SK-MEL-5 (cell line): ENCODE data around the gene HOXB8. TPM values are rescaled to one million over a fixed set of nuclear protein-coding genes. Genes with fewer than 3 reads are reported as not detected.

Experiments
- DNase-seq: peaks from one replicate; pipeline ENCODE4 v3.0.0-alpha.2; 2016; ENCODE audit warnings: low read depth, low spot score
- in situ Hi-C: cut with HindIII; loops from 2 replicates; pipeline ENCODE4 v1.10.0; 2016; ENCODE audit warnings: low sequenced_read_pairs, high pct_unique_total_duplicates, low pct_unique_long_range_greater_than_20kb
- total RNA-seq: library from RNA; depleted of rRNA; stranded (reverse); fragments of >200 nt; shearing (Covaris generic); gene quantifications from 2 replicates; pipeline ENCODE4 v1.2.3, GENCODE V29; 2014

The HOXB8 gene
- total RNA-seq, 1 experiment from 2014 or later = 1.6 TPM

GRCh38 chr17:48592577-48592976 is 22.5 kb downstream of the HOXB8 start:
- in situ Hi-C loops = no loop called here
- DNase-seq = no peak

GRCh38 chr17:48592057-48592514 is 23.0 kb downstream of the HOXB8 start:
- no peak for DNase-seq
- in situ Hi-C loops = no loop called here

GRCh38 chr17:48591255-48592056 is 23.6 kb downstream of the HOXB8 start:
- in situ Hi-C loops = no loop called here
- no peak for DNase-seq

GRCh38 chr17:48590607-48591161 is 24.4 kb downstream of the HOXB8 start:
- DNase-seq = no peak
- in situ Hi-C loops = no loop called here

GRCh38 chr17:48589831-48590606 is 25.1 kb downstream of the HOXB8 start, which contains the start of gene HOXB3:
HOXB3 (minus strand) TSS chr17:48590241; CDS start chr17:48552474, 37,767 bp downstream.
- no peak for DNase-seq
- in situ Hi-C loops = no loop called here

- in situ Hi-C loops = no loop called here
- no peak for DNase-seq
Measured at GRCh38 chr17:48589060-48589830, 25.8 kb downstream of the HOXB8 start.

- no peak for DNase-seq
- in situ Hi-C loops = no loop called here
Measured at GRCh38 chr17:48588528-48588927, 26.6 kb downstream of the HOXB8 start.

GRCh38 chr17:48588074-48588415 is 27.0 kb downstream of the HOXB8 start:
- in situ Hi-C loops = no loop called here

GRCh38 chr17:48587276-48588073 is 27.6 kb downstream of the HOXB8 start:
- no peak for DNase-seq
- in situ Hi-C loops = no loop called here

More at GRCh38 chr17:48588074-48588415, 27.0 kb downstream of the HOXB8 start:
- no peak for DNase-seq

- in situ Hi-C loops = no loop called here
- no peak for DNase-seq
Measured at GRCh38 chr17:48586355-48587258, 28.5 kb downstream of the HOXB8 start.

GRCh38 chr17:48584223-48584741 is 30.8 kb downstream of the HOXB8 start:
- in situ Hi-C loops = no loop called here
- no peak for DNase-seq

GRCh38 chr17:48583708-48584222 is 31.3 kb downstream of the HOXB8 start:
- in situ Hi-C loops = no loop called here
- DNase-seq = no peak

- no peak for DNase-seq
- in situ Hi-C loops = no loop called here
Measured at GRCh38 chr17:48582750-48583069, 32.4 kb downstream of the HOXB8 start.

GRCh38 chr17:48579760-48580554 is 35.1 kb downstream of the HOXB8 start:
- DNase-seq = no peak
- in situ Hi-C loops = no loop called here

GRCh38 chr17:48579471-48579759 is 35.7 kb downstream of the HOXB8 start:
- no peak for DNase-seq
- in situ Hi-C loops = no loop called here
